Bladder microvascular endothelial cell (primary cell): Measurements from ENCODE around the gene SLC35G3. TPM values are rescaled to one million over a fixed set of nuclear protein-coding genes. Genes with fewer than 3 reads are reported as not detected.

Source experiments
- total RNA-seq: library from RNA; depleted of rRNA; stranded (reverse); fragments of >200 nt; gene quantifications from 2 replicates; pipeline ENCODE4 v1.2.3, GENCODE V29; 2014

Gene SLC35G3
- total RNA-seq = not detected in 2 replicates

GRCh38 chr17:35194001-35194400, at the start of gene SLC35G3:
TSS of gene SLC35G3 (minus strand) at chr17:35194393. CDS start at chr17:35194307, 86 bp downstream.

DNA sequence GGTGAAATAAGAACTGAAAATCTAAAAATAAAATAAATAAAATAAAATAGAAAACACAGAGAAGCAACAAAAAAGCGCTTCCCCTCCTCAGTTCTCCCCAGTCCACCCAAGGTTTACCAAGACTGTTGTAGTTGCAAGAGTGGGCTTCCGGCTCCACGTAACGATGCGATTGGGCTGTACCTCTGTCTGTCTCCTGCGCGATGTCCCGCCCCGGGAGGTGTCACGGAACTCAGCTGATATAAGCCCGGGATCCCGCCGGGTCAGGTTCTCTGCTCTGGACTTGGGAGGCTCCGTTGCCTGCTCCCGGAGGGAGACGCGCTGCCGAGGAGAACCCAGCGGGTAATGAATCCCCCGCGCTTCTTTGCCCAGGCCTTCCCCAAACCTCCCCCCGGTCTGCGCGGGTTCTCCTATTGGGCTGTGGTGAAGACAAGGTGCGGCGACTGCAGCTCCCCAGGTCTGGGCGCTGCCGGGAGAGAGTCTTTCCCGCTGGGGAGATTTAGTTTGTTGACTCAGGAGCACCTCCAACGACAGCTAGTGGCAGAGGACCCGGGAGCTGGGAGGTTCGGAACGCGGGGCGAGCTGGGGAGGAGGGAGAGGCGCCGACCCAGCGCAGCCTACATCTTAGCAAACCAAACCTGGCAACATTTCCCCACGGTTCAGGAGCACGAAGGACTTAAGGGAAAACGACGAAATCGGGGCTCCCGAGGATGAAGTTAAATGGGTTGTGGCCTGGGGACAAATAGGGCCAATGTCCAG, 48.8 kb upstream of the SLC35G3 start, which contains the start of gene SLFN5:
TSS of gene SLFN5 (plus strand) at position 268 of the 756 bp plus-strand sequence. CDS start 15,619 bp downstream, outside the sequence.

GRCh38 chr17:35147375-35147905, 46.8 kb downstream of the SLC35G3 start, which contains the start of gene UNC45B:
TSS of gene UNC45B (plus strand) at chr17:35147817. CDS start at chr17:35148264, 447 bp downstream.

Other genes starting within 250 kb of the SLC35G3 start
- 0.16 and 0.25 TPM in 2 replicates for gene CCT6B, start 232.9 kb downstream of the SLC35G3 start, total RNA-seq
- gene ZNF830, start 232.9 kb downstream of the SLC35G3 start, total RNA-seq = 12.6 and 15.4 TPM in 2 replicates
- 18.0 and 66.8 TPM in 2 replicates for gene LIG3, start 213.9 kb downstream of the SLC35G3 start, total RNA-seq
- 3.7 and 9.9 TPM in 2 replicates for gene RFFL, start 130.7 kb downstream of the SLC35G3 start, total RNA-seq
- gene RAD51D, start 74.5 kb downstream of the SLC35G3 start, total RNA-seq = 7.4 and 9.3 TPM in 2 replicates
- not detected in 2 replicates for gene FNDC8, start 72.8 kb downstream of the SLC35G3 start, total RNA-seq
- 12.1 and 17.6 TPM in 2 replicates for gene NLE1, start 52.1 kb downstream of the SLC35G3 start, total RNA-seq
- gene UNC45B, start 46.6 kb downstream of the SLC35G3 start, total RNA-seq = under 0.01 TPM in 1 of 2 replicates, not detected in the other
- 20.7 and 44.3 TPM in 2 replicates for gene SLFN5, start 48.7 kb upstream of the SLC35G3 start, total RNA-seq
- gene SLFN11, start 179.2 kb upstream of the SLC35G3 start, total RNA-seq = 70.3 and 80.1 TPM in 2 replicates
- gene SLFN12, start 238.1 kb upstream of the SLC35G3 start, total RNA-seq = 36.1 and 87.1 TPM in 2 replicates